NOMO-1 treated with DMSO at 0.1 percent for 48 hours (cell line): ENCODE results near the gene RNF114.
"Not testable (repeated sequence)": the region's sequence is repeated elsewhere in the genome, so short reads cannot be mapped to it uniquely, and the experiment has no call there.

ENCODE experiments used
- DNase-seq: peaks from one replicate; lab custom pipeline; 2025; ENCODE audit not compliant: unreplicated experiment; lab: John Stamatoyannopoulos, UW

The RNF114 gene

DNA sequence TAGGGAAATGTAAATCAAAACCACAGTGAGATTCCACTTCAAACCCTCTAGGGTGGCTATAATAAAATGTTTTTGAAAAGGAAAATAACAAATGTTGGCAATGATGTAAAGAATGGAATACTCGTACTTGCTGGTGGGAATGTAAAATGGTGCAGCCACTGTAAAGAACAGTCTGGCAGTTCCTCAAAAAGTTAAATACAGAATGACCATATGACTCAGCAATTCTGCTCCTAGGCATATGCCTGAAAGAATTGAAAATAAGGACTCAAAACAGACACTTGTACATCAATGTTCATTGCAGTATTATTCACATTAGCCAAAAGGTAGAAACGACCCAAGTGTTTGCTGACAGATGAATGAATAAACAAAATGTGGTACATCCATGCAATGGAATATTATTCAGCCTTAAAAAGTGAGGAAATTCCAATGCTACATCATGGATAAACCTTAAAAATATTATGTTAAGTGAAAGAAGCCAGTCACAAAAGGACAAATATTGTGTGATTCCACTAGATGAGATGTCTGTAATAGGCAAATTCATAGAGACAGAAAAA, 10.2 kb upstream of the RNF114 start:
- peak; percentile 40 for DNase-seq

DNA sequence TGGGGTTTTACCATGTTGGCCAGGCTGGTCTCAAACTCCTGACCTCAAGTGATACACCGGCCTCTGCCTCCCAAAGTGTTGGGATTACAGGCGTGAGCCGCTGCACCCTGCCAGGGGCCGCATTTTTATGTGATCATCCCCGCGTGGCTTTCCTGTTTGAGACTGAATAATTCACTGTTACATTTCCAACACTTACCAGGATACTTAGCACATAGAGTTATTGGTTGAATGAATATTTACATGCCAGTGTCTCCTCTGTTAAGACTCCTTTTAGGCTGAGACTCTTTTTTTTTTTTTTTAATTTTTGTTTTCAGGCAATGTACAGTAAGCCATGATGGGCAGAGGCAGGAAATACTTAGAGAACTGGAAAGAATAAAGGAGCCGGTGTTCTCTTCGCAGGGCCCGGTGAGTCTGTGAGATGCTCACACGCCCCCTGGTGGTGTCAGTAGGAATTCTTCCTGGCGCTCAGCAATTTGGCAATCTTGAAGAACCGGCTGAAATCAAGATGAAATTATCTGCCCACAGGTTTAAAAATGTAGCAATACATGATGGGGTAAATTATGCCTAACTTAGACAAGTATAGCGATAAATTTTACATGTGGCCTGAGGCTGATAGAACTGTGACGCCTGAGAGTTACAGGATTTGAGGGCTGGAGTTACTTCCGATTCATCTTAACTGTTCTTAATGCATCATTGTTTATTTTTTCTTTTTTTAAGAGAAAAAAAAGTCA, 7.6 kb upstream of the RNF114 start:
- peak; percentile 91 for DNase-seq

DNA sequence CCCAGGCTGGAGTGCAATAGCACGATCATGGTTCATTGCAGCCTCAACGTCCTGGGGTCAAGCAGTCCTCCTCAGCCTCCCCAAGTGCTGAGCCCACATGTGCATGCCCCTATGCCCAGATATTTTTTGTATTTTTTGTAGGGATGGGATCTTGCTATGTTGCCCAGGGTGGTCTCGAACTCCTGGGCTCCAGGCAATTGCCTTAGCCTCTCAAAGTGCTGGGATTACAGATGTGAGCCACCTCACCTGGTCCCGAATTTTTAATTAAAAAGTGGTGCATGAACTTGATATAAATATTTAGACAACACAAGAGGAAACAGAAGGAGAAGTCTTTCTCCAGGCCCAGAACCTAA, 7.1 kb upstream of the RNF114 start:
- no peak for DNase-seq

DNA sequence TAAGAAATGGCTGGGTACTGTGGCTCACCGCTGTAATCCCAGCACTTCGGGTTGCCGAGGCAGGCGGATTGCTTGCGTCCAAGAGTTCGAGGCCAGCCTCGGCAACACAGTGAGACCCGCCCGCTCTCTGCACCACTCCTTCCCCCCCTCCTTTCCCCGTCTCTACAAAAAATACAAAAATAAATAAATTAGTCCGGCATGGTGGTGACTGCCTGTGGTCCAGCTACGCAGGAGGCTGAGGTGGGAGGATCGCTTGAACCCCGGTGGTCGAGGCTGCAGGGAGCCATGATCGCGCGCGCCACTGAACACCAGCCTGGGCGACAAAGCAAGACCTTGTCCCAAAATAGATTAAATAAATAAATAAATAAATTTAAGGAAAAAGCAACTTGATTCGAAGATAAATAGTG, 448 bp upstream of the RNF114 start:
- no peak for DNase-seq

DNA sequence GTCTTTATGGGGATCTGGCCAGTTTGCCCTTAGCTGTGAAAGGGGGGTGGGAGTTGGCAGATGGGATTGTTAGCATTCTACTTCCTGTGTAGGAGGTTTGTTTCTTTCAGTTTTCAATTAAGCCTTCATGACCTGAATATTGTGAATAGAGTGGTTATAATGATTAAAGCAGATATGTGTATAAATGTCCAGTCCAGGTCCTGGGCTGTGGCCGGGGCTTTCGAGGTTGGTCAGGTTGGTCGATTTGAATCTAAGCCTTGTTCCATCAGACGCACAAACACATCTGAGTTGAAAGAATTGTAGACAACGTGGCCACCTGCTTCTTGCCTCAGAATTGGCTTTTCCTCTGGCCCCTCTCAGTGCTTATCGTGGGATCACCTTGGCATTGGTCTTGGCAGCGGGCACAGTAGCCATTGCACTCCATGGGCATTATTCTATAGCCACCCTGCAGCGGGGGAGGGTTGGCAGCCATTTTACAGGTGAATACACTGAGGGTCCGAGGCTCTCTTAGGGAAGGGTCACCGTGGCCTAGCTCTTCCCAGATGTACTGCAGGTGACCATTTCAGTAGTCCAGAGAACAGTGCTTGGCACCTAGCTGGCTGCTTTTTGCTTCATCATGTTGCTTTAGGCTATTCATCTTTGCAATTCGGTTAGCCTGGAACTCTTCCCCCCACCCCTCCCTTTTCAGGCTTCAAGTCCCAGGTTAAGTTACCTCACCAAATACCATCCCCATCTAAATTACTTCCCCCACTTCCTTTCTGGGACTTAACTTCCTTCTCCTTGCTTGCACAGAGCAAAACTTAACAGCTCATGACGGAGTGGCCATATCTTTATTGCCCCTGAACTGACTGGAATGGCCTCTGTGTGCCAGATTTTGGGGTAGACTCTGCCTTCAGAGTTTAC, 1.1 kb downstream of the RNF114 start:
- peak; percentile 62 for DNase-seq

DNA sequence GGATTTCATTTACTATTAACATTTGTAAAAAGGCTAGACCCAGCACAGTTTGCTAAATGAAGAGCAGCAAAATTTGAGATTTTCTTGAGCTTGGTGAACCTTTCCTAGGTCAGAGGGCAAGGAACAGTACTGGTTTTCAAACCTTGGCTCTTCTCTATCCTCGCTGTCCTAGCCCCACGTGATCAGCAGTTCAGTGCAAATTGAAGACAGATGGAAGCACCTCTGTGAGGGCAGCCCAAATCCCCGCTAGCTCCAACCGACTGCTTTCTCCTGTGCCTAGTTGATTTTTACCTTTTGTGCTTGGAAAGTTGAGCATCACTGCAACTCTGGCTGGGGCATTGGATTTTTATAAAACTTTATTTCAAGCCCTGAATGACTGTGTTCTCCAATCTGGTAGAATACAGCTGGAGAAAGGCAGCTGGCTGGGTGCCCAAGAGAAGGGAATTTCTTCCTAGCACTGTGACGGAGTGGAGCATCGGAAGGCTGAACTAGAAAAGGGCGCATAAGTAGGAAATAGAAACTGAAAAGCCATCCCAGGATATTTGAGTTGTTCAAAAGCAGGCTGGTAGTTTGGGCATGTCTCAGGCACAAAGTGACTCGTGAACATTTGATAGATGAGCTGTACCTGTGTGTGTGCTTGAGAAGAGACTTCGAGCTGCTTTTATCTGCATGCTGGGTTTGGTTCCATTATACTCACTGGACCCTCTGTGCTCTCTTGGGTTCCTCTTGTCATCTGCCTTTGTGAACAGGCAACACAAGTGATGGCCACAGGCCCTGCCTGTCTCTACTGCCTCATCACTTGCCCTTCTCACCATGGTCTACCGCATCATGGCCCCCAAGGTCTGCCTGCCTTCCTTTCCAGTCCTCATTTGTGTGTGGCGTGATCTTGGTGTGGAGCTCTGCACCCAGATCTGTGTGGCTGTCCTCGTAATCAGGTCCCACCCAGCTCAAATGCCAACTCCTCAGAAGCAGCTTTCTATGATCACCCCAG, 2.3 kb downstream of the RNF114 start:
- no peak for DNase-seq

DNA sequence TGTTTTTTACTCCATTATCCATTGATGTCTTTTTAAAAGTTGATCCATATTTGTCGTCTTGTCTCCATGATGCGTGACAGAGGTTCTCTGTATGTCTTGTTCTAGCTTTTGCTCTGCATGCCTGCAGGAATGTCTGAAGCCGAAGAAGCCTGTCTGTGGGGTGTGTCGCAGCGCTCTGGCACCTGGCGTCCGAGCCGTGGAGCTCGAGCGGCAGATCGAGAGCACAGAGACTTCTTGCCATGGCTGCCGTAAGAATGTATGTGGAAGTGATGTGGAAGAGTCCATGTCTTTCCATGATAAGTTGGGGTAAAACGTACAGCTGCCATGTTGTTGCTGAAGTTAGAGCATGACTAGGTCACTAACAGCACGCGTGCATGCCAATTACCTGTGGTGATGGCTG, 5.3 kb downstream of the RNF114 start:
- DNase-seq: no peak

DNA sequence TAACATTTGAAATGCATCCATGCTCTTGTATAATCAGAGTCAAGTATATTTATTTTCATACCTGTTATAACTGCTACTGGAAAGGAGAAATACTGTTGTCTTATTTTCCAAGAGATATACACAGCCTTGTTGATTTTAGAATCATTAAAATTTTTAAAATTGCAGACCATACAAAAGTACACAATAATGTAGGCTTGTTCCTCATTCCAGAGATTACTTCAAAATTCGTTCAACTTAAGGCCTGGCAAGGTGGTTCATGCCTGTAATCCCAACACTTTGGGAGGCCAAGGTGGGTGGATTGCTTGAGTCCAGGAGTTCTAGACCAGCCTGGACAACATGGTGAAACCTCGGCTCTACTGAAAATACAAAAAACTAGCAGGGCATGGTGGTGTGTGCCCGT, 6.1 kb downstream of the RNF114 start:
- no peak for DNase-seq

DNA sequence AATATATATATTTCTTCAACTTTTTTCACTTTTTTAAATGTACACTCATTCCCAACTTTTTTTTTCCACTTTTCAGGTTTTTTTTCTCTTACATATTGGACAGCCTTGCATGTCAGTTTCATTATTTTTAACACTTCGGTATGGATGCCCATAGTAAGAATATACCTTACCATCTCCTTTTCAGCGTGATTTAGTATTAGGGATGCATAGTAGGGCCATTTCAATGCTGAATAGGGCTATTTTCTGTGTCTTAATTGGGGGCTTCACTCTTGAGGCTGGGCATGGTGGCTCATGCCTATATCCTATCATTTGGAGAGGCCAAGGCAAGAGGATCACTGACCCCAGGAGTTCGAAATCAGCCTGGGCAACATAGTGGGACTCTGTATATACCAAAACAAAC, 6.7 kb downstream of the RNF114 start:
- DNase-seq: no peak

DNA sequence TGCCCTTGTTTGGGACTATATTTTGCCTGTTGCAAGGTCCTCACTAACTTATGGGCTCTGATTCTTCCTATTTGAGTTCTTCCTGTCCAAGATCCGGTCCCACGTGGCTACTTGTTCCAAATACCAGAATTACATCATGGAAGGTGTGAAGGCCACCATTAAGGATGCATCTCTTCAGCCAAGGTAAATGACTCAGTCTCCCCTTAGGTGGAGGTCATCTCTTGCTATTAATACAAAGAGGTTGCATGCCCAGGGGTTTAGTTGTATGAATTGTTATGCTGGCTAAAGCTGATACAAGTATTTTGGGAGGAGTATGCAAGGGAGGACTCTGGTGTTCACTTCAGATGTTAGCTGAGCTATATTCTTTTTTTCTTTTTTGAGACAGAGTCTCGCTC, 9.1 kb downstream of the RNF114 start:
- no peak for DNase-seq

DNA sequence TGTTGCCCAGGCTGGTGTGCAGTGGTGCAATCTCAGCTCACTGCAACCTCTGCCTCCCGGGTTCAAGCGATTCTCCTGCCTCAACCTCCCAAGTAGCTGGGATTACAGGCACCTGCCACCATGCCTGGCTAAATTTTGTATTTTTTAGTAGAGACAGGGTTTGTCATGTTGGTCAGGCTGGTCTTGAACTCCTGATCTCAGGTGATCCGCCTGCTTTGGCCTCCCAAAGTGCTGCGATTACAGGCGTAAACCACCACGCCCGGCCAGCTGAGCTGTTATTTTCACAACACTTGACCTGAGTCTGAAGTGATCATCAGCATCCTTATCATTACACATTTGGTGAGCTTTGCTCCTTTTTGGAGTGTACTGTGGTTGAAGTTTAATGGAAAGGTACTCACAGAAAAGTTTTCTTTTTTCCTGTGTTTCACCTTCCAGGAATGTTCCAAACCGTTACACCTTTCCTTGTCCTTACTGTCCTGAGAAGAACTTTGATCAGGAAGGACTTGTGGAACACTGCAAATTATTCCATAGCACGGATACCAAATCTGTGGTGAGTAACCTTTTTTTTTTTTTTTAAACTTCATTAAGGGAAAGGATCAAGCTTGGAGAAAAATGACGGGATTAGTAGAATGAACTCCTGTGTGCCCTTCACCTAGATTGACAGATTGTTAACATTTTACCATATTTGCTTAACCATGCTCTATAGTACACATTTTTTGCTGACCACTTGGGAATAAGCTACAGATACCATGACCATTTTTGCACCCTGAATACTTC, 9.7 kb downstream of the RNF114 start:
- DNase-seq: no peak

DNA sequence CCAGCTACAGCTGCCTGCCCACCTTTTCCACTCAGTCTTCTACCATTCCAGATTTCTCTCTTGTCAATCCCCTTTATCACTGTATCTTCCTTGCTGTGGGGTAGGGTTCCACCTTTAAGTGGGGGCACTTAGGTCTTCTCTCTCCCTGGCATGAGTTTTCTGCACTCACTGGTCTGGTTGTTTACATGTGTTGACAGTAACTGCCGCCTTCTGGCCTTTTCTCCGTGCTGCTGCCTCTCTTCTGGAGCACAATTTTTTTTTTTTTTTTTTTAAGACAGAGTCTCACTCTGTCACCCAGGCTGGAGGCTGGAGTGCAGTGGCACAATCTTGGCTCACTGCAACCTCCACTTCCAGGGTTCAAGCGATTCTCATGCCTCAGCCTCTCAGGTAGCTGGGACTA, 12.0 kb downstream of the RNF114 start:
- DNase-seq: no peak

DNA sequence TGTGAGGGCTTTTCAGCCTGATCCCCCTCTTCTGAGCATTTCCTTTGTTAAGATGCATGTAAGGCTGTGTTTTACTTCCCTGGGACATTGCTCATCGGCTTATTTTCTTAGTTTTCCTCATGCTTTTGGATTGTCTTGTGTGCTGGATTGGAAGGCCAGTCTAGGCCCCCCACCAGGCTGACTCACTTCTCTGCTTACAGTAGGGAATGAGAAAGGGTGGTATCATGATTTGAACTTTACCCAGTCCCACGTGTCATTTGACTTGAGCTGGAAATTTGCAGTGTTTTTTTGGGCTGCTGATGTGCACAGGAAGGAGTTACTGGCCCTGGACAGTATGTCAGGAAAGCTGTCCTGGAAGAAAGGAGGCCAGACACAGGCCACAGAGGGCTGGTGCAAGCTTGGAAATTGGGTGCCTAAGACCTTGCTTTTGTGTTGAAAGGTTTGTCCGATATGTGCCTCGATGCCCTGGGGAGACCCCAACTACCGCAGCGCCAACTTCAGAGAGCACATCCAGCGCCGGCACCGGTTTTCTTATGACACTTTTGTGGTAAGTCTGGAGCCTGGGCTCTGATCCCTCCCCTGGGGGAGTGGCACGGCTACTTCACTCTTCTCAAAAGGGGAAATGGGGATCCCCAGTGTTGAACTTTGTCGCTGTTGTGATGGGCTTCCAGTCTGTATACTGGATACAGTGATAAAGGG, 12.8 kb downstream of the RNF114 start:
- no peak for DNase-seq

DNA sequence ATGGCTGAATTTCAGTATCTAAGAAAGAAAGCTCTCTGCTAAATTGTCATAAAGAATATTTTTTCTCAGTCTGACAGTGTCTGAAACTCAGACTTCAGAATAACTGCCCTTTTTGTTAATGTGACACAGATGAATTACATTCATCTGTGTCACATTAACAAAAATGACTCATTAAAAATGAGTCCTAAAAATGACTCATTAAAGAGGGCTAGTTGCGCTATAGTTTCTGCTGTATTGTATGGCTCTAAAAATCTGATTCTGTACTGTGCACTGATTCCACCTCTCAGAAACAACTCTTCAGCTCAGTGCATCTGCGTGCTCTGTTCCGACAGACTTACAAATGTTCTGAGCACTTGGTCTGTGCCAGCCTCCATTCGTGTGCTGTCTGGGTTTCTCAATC, 15.0 kb downstream of the RNF114 start:
- DNase-seq: no peak

DNA sequence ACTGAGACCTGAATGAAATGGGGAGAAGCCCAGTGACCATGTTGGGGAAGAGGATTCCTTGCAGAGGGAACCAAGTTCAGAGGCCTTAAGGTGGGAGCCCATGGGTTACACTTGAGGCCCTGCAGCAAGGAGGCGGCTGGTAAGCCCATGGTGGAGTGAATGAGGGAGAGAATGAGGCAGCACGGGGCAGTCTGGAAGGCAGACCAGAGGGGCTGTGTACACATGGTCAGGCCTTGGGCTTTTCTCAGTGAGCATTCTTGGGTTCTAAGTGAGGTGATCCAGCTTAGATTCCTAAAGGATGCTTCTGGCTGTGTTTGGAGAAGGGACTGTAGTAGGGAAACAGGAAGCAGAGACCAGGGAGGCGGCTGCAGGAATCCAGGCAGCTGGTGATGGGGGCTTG, 19.0 kb downstream of the RNF114 start:
- DNase-seq: no peak

DNA sequence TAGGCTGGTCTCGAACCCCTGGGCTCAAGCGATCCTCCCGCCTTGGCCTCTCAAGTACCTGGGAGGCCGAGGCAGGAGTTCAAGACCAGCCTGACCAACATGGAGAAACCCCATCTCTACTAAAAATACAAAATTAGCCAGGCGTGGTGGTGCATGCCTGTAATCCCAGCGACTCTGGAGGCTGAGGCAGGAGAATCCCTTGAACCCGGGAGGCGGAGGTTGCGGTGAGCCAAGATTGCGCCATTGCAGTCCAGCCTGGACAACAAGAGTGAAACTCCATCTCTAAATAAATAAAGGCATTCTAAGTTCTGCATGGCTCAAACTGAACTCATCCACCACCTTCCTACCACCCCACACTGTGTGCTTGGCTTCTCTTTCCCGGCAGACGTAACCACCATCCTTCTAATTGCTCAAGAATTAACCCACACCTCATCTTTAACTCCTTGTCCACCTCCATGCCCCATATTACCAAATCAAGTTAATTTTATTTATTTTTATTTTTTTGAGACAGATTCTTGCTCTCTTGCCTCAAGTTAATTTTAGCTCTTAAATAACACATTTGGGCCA, 19.7 kb downstream of the RNF114 start:
- DNase-seq: not testable (repeated sequence)

DNA sequence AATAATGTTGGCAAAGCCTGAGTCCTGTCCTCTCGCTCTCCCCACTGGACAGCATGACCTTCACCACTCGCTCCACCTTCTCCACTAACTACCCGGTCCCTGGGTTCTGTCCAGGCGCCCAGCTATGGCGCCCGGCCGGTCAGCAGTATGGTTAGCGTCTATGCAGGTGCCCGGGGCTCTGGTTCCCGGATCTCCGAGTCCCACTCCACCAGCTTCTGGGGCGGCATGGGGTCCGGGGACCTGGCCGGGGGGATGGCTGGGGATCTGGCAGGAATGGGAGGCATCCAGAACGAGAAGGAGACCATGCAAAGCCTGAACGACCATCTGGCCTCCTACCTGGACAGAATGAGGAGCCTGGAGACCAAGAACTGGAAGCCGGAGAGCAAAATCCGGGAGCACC, 20.5 kb downstream of the RNF114 start:
- no peak for DNase-seq

DNA sequence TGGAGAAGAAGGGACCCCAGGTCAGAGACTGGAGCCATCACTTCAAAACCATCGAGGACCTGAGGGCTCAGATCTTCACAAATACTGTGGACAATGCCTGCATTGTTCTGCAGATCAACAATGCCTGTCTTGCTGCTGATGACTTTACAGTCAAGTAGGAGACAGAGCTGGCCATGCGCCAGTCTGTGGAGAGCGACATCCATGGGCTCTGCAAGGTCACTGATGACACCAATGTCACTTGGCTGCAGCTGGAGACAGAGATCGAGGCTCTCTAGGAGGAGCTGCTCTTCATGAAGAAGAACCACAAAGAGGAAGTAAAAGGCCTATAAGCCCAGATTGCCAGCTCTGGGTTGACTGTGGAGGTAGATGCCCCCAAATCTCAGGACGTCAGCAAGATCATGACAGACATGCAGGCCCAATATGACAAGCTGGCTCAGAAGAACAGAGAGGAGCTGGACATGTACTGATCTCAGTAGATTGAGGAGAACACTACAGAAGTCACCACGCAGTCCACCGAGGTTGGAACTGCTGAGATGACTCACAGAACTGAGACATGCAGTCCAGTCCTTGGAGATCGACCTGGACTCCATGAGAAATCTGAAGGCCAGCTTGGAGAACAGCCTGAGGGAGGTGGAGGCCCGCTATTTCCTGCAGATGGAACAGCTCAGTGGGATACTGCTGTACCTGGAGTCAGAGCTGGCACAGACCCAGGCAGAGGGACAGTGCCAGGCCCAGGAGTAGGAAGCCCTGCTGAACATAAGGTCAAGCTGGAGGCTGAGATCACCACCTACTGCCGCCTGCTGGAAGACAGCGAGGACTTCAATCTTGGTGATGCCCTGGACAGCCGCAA, 21.1 kb downstream of the RNF114 start:
- DNase-seq: peak; percentile 37
